ENCODE measurements around the gene ANKRD12. TPM values are rescaled to one million over a fixed set of nuclear protein-coding genes. Genes with fewer than 3 reads are reported as not detected.

The ANKRD12 gene
- total and polyA plus RNA-seq, 4 donors, result 2.7 to 59.7 (median 17.3) TPM

DNA sequence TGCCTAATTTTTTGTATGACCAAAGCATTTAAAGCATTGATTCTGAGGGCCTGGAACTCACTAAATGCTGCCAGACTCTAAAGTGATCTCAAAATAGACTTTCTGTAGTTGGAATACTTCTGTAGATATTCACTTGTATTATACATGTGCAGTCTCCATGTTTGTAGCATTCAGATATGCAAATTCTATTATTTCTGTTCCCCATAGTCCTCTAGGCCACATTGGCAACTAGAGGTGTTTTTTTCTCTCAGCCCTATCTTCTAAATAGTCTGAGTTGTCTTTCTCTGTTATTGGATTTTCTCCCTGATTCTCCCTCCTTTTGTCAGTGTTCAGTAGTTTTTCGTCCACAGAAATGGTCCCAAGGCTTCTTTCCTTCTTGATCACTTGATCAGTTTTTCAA, 38.5 kb downstream of the ANKRD12 start:
- no peak overlapping the region for H3K4me3 ChIP-seq (ENCODE audit: low read depth in 1 of 3, low read length in 3 of 3)
- WGBS, result 92% methylated on average over 1 of the region's 1 CpG
- H3K9me3 ChIP-seq (ENCODE audit: control insufficient read depth in 4 of 4, low read length in 3 of 4), result no peaks in the 10 kb centered on the region
- no peak for DNase-seq (ENCODE audit: low spot score)
- no peaks in the 10 kb centered on the region for H3K27me3 ChIP-seq (ENCODE audit: control insufficient read depth in 4 of 4, insufficient read depth in 4 of 4, low read length in 3 of 4)
- peaks cover 0 to 5% (median 0%) of the 10 kb centered on the region in 4 donors for H3K4me1 ChIP-seq (ENCODE audit: control insufficient read depth in 4 of 4, insufficient read depth in 4 of 4, low read length in 3 of 4)
- no peak overlapping the region for H3K27ac ChIP-seq (ENCODE audit: low read depth in 1 of 2, low read length in 2 of 2)
- H3K9ac ChIP-seq (ENCODE audit: low read depth in 1 of 2, low read length in 2 of 2), result no peak overlapping the region
- TF ChIP-seq ATF3 (IDR thresholded peaks at IDR 0.05) (no peak), REST (IDR thresholded peaks at IDR 0.05) (no peak), JUND (IDR thresholded peaks at IDR 0.05) (no peak), TAF1 (conservative IDR thresholded peaks at IDR 0.05) (no peak), SP1 (IDR thresholded peaks at IDR 0.05) (no peak), GABPA (IDR thresholded peaks at IDR 0.05 in 1 of 2, conservative IDR thresholded peaks at IDR 0.05 in 1 of 2) (no peak)
- peaks cover 0 to 5% (median 1%) of the 10 kb centered on the region in 4 donors for H3K36me3 ChIP-seq (ENCODE audit: control insufficient read depth in 4 of 4, insufficient read depth in 3 of 4, low read depth in 1 of 4, low read length in 3 of 4)

- no peak for DNase-seq (ENCODE audit: low spot score)
- TF ChIP-seq HNF4A (conservative IDR thresholded peaks at IDR 0.05) (no peak), SP1 (IDR thresholded peaks at IDR 0.05) (no peak), ATF3 (IDR thresholded peaks at IDR 0.05) (no peak), RAD21 (IDR thresholded peaks at IDR 0.05) (no peak), CTCF (IDR thresholded peaks at IDR 0.05; ENCODE audit: low read depth, low read length, missing input control) (no peak), YY1 (IDR thresholded peaks at IDR 0.05) (no peak), GABPA (IDR thresholded peaks at IDR 0.05 in 1 of 2, conservative IDR thresholded peaks at IDR 0.05 in 1 of 2) (no peak), JUND (IDR thresholded peaks at IDR 0.05) (no peak), FOXA1 (IDR thresholded peaks at IDR 0.05) (no peak)
- TF ChIP-seq, protein P1, sequence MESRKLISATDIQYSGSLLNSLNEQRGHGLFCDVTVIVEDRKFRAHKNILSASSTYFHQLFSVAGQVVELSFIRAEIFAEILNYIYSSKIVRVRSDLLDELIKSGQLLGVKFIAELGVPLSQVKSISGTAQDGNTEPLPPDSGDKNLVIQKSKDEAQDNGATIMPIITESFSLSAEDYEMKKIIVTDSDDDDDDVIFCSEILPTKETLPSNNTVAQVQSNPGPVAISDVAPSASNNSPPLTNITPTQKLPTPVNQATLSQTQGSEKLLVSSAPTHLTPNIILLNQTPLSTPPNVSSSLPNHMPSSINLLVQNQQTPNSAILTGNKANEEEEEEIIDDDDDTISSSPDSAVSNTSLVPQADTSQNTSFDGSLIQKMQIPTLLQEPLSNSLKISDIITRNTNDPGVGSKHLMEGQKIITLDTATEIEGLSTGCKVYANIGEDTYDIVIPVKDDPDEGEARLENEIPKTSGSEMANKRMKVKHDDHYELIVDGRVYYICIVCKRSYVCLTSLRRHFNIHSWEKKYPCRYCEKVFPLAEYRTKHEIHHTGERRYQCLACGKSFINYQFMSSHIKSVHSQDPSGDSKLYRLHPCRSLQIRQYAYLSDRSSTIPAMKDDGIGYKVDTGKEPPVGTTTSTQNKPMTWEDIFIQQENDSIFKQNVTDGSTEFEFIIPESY (IDR thresholded peaks at IDR 0.05), result no peak
- no peaks in the 10 kb centered on the region for H3K9me3 ChIP-seq (ENCODE audit: control insufficient read depth in 4 of 4, low read length in 3 of 4)
- H3K36me3 ChIP-seq (ENCODE audit: control insufficient read depth in 4 of 4, insufficient read depth in 3 of 4, low read depth in 1 of 4, low read length in 3 of 4), result peaks cover 0 to 5% (median 1%) of the 10 kb centered on the region in 4 donors
- peaks cover 0 to 5% (median 0%) of the 10 kb centered on the region in 4 donors for H3K4me1 ChIP-seq (ENCODE audit: control insufficient read depth in 4 of 4, insufficient read depth in 4 of 4, low read length in 3 of 4)
- no peak overlapping the region for H3K9ac ChIP-seq (ENCODE audit: low read depth in 1 of 2, low read length in 2 of 2)
- H3K27me3 ChIP-seq (ENCODE audit: control insufficient read depth in 4 of 4, insufficient read depth in 4 of 4, low read length in 3 of 4), result no peaks in the 10 kb centered on the region
- WGBS, result 94% methylated on average over 6 of the region's 6 CpGs
- no peak overlapping the region for H3K4me3 ChIP-seq (ENCODE audit: low read depth in 1 of 3, low read length in 3 of 3)
- no peak overlapping the region for H3K27ac ChIP-seq (ENCODE audit: low read depth in 1 of 2, low read length in 2 of 2)
These were observed 40.5 kb downstream of the ANKRD12 start for GRCh38 chr18:9177031-9177430.

All from liver (tissue), 9 donors.